Ureter (tissue), 1 donor: ENCODE measurements around the gene PER2. TPM values are rescaled to one million over a fixed set of nuclear protein-coding genes. Genes with fewer than 3 reads are reported as not detected.
"Not testable (repeated sequence)": the region's sequence is repeated elsewhere in the genome, so short reads cannot be mapped to it uniquely, and the experiment has no call there.

Experiments used
- DNase-seq: peaks from one replicate; pipeline ENCODE4 v3.0.0-alpha.2; 2020; ENCODE audit warnings: low spot score
- total RNA-seq: library from RNA; stranded (reverse); gene quantifications from one replicate; pipeline ENCODE4 v1.2.4, GENCODE V29; 2023
- donor health status: DM: yes; HTN: yes; CAD: no.

The PER2 gene
- total RNA-seq, 1 donor from 2014 or later, result 30.5 TPM

DNA sequence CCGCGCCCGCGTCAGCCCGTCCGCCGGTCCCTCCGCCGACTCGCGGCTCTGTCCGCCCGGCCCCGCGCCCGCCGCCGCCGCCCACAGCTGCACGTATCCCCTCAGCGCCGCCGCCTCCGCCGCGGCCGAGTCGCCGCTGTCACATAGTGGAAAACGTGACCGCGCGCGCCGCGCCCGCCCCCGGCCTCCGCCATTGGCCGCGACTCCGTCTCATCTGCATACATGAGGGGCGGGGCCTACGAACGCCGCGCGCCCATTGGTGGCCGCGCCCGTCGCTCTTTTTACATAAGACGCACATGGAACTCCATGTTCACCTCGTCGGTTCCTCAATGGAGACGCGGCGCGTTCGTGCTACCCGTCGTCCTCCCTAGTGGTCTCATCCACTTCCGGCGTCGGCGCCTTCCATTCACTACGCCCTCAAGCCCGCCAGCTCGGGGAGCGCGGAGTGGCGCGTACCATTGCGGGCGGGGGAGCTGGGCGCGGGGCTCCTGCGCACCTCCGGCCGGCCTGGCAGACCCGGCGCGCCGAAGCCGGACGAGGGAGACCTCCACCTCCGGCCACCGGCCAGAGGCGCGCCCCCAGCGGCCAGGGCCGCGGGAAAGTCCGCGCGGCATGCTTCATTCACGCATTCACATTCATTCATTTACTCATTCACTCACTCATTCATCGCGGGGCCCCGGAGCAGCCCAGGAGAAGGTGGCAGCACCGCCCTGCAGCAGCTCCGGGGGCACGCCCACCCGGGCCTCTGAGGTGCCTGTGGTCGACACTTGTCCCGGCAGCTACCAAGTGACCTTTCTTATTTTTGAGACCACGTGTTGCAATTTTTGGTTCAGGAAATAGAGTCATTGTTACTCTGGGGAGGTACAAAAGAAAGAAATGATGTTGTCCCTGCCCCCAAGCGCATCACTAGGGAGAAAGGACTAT is 502 bp upstream of the PER2 start:
- DNase-seq, result peak; percentile 99

- DNase-seq, result no peak
These were observed 1.2 kb downstream of the PER2 start for GRCh38 chr2:238286987-238287736.

DNA sequence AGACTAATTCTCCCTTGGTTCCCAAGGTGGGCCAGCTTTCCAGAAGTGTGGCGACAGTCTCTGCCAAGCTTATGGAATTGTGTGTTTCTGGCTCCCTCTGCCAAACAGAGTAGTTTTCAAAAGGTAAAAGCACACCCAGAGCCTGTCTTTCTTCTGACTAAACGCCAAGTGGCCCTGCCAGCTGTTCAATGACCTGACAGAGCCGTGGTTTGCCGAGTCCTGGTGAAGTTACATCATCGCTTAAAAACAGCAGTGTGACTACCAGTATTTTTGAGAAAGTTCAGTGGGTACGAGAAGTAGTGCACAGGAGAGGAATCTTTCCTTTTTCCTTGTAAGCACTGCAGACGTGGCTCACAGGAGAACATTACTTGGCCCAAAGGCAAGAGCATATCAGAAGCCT is 1.9 kb downstream of the PER2 start:
- DNase-seq, result peak; percentile 74

GRCh38 chr2:238286095-238286494 is 2.3 kb downstream of the PER2 start:
- no peak for DNase-seq

- peak; percentile 90 for DNase-seq
These were observed 2.7 kb downstream of the PER2 start for GRCh38 chr2:238285653-238286082.

- no peak for DNase-seq
These were observed 3.5 kb downstream of the PER2 start for GRCh38 chr2:238284802-238285515.

GRCh38 chr2:238282861-238283738 is 5.3 kb downstream of the PER2 start:
- no peak for DNase-seq

DNA sequence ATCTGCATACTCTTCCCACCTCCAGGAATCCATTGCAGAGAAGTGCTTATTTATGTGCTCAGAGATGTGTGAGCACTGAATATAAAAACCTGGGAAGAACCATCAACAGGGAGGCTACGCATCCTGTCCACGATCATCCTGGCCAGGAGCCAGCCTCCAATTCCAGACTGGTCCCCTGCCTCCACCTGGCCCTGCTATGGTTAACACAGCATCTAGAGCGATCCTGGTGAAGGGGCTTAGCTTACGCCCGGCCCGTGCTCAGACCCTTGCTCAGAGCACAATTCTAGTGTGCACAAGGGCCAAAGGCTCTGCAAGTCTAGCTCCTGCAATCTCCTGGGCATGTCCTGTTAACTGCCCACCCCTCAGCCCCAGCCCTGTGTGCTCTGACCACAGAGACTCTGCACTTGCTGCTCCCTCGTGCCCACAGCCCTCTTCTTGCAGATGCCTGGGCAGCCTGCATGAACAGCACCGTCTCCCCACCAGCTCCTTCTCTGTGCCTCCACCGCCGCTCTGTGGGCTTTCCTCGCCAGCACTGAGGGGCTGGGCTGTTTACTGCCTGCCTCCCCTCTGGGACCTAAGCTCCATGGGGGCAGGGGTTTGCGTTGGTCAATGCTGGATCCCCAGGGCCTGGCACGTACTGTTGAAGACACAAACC is 6.5 kb downstream of the PER2 start:
- DNase-seq, result no peak

- DNase-seq, result no peak
These were observed 8.2 kb downstream of the PER2 start for GRCh38 chr2:238280083-238280825.

DNA sequence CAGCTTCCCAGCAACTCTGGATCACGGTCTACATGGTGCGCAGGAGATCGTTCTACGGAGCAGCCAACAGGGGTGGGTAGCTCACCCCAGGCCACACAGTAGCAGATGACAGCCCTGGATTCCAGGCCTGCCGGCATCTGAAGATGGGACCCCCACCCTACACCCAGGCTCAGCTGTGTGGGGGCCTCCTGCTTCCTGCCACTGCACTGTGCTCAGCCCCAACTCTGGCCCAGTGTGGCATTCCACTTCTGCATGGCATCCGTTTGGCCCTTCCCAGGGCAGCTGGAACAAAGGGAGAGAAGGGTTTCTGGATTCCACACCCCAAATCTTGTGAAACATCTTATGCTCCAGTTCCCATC is 9.1 kb downstream of the PER2 start:
- DNase-seq, result no peak

DNA sequence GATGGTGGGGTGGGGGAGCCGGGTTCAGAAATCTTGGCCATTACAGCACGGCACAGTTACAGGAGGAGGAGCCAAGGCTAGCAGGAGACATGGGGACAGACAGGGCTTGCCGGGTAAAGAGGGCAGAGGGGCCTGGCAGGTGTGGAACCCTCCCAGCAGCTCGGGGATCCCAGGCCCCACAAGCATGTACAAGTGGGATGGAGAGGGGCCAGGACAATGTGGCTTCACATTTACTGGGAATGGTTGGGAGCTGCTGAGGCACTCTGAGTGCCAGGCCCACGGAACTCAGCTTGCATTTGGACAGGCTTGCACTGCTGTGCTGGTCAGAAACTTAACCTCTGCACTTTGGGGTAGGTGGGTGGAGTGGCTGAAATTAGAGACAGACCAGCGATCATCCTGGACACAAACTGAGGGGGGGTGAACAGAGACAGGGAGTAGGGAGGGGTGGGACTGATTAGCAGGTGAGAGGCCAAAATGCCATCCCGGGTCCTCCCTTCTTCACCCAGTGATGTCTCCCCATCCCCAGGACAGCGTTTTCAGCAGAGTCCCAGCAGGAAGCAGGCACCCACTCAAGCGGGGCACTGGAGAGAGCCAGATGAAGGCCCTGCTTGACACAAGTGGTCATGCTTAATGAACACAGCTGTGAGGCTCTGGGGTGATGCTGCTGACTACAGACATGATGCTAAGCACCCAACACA is 9.6 kb downstream of the PER2 start:
- no peak for DNase-seq

DNA sequence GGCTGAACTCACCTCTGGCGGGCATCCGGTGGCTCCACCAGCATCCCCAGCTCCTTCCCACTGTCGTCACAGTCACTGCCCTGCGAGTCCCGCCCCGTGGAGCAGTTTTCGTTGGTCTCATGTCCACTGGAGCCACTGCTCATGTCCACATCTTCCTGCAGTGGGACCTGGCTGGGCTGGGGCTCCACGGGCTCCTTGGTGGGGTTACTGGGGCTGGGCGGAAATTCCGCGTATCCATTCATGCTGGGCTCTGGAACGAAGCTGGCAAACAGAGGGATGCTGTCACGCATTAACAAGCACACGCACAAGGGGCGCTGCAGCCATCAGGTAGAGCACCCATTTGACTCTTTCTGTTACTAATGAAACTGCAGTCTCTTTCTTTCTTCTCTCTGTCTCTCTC is 10.7 kb downstream of the PER2 start:
- no peak for DNase-seq

DNA sequence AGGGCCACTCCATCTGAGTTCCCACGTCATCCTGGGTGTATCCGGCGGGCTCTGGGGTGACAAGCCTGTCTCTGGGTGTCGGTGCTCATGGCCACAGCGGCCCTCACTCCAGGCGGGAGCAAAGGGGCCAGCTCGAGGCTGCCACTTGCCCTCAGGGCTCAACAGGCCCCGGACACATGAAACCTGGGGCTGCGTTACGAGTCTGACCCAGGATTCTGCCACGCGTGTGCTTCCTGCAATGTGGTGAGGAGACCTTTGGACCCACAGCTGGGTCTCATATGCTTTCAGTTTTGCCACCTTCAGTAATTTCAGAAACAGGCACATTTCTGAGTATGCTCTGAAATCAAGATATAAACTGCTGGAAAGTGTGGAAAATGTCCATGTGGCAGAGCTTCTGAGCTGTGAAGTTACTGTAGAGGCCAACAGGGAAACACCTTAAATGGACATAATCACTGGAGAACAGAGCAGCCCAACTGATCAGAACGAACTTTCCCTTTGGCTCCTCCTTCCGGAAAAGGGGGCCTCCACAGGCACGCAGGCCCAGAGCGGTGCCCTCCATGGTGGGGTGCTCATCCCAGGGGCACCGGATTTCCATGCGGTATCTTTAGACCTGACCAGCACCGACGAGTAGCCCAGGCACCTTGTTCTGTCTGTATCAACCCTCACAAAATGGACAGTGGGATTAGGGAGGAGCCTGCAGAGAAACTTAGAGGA is 14.1 kb downstream of the PER2 start:
- DNase-seq, result no peak

GRCh38 chr2:238273433-238273832 is 15.0 kb downstream of the PER2 start:
- not testable (repeated sequence) for DNase-seq

GRCh38 chr2:238272156-238272555 is 16.3 kb downstream of the PER2 start:
- DNase-seq, result no peak

DNA sequence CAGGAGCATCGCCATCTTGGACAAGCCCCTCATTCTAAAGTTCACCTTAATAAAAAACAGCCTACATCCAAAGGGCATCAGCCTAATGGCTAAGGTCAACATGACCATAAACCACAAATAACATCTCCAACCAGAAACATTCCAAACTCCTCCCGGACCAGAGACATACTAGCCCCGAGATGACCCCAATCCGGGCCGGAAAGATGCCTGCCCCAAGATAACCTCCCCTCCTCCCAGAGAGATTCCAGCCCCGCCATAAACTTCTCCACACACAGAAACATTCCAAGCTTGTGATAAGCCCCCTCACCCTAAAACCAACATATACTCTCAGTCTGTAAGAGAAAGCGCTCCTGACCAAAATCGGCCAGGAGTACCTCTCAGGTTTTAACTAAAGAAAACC is 16.7 kb downstream of the PER2 start:
- DNase-seq, result not testable (repeated sequence)

- DNase-seq, result no peak
These were observed 17.3 kb downstream of the PER2 start for GRCh38 chr2:238271061-238271554.

- no peak for DNase-seq
These were observed 17.8 kb downstream of the PER2 start for GRCh38 chr2:238270606-238271005.

GRCh38 chr2:238269741-238270140 is 18.7 kb downstream of the PER2 start:
- no peak for DNase-seq
